Liver (tissue), 9 donors: ENCODE data around the gene SLC24A3. TPM values are rescaled to one million over a fixed set of nuclear protein-coding genes. Genes with fewer than 3 reads are reported as not detected.

Experiments
- DNase-seq: peaks from one replicate; pipeline ENCODE4 v3.0.0-alpha.2; 2017; ENCODE audit warnings: low spot score
- H3K27ac ChIP-seq, 2 donors: one replicate each; pipeline ENCODE4 v1.7.0; 2013; ENCODE audit warnings: inconsistent platforms in 2 of 2, low read length in 2 of 2, control low read depth in 1 of 2, low read depth in 1 of 2, mild to moderate bottlenecking in 1 of 2
- H3K27me3 ChIP-seq, 4 donors: one replicate each; pipeline versions ENCODE4 v1.6.1 to v1.7.0; 2013; ENCODE audit warnings: low read length in 3 of 4, inconsistent platforms in 1 of 4, mild to moderate bottlenecking in 1 of 4, moderate library complexity in 1 of 4; ENCODE audit not compliant: control insufficient read depth in 4 of 4, insufficient read depth in 4 of 4
- H3K36me3 ChIP-seq, 4 donors: one replicate each; pipeline versions ENCODE4 v1.6.1 to v1.7.0; 2013; ENCODE audit warnings: low read length in 3 of 4, mild to moderate bottlenecking in 3 of 4, low read depth in 1 of 4, moderate library complexity in 1 of 4; ENCODE audit not compliant: control insufficient read depth in 4 of 4, insufficient read depth in 3 of 4
- H3K4me1 ChIP-seq, 4 donors: one replicate each; pipeline versions ENCODE4 v1.6.1 to v1.7.0; 2013; ENCODE audit warnings: low read length in 3 of 4, mild to moderate bottlenecking in 3 of 4, moderate library complexity in 1 of 4; ENCODE audit not compliant: control insufficient read depth in 4 of 4, insufficient read depth in 4 of 4
- H3K4me3 ChIP-seq, 3 donors: one replicate each; pipeline versions ENCODE4 v1.6.1 to v1.7.0; 2013; ENCODE audit warnings: low read length in 3 of 3, control low read depth in 1 of 3, low read depth in 1 of 3, mild to moderate bottlenecking in 1 of 3
- H3K9ac ChIP-seq, 2 donors: one replicate each; pipeline ENCODE4 v1.7.0; 2013; ENCODE audit warnings: low read length in 2 of 2, mild to moderate bottlenecking in 2 of 2, moderate library complexity in 2 of 2, control low read depth in 1 of 2, low read depth in 1 of 2
- H3K9me3 ChIP-seq, 4 donors: one replicate each; pipeline versions ENCODE4 v1.6.1 to v1.7.0; 2013; ENCODE audit warnings: low read length in 3 of 4; ENCODE audit not compliant: control insufficient read depth in 4 of 4
- EGR1 ChIP-seq, 2 donors: IDR thresholded peaks; 2 replicates each; pipeline ENCODE4 v1.6.1; 2016 to 2018; ENCODE audit warnings: antibody characterized with exemption in 2 of 2, low read depth in 2 of 2
- FOXA1 ChIP-seq: IDR thresholded peaks from 2 replicates; pipeline ENCODE4 v1.6.1; 2016; ENCODE audit warnings: antibody characterized with exemption
- FOXA2 ChIP-seq: IDR thresholded peaks from 2 replicates; pipeline ENCODE4 v1.6.1; 2016; ENCODE audit warnings: antibody characterized with exemption
- GABPA ChIP-seq, 2 donors: IDR thresholded peaks in 1 of 2; conservative IDR thresholded peaks in 1 of 2; 2 replicates each; pipeline ENCODE4 v1.6.1; 2016; ENCODE audit warnings: antibody characterized with exemption in 2 of 2, mild to moderate bottlenecking in 1 of 2, moderate library complexity in 1 of 2
- HNF4A ChIP-seq, 2 donors: conservative IDR thresholded peaks; 2 replicates each; pipeline ENCODE4 v1.6.1; 2016; ENCODE audit warnings: antibody characterized with exemption in 2 of 2, mild to moderate bottlenecking in 2 of 2
- HNF4G ChIP-seq: IDR thresholded peaks from 2 replicates; pipeline ENCODE4 v1.6.1; 2016; ENCODE audit warnings: antibody characterized with exemption
- NR2F2 ChIP-seq: IDR thresholded peaks from 2 replicates; pipeline ENCODE4 v1.6.1; 2016; ENCODE audit warnings: antibody characterized with exemption
- RAD21 ChIP-seq, 2 donors: IDR thresholded peaks; 2 replicates each; pipeline ENCODE4 v1.6.1; 2016; ENCODE audit warnings: antibody characterized with exemption in 2 of 2, mild to moderate bottlenecking in 2 of 2
- REST ChIP-seq: IDR thresholded peaks from 2 replicates; pipeline ENCODE4 v1.6.1; 2016; ENCODE audit warnings: antibody characterized with exemption, mild to moderate bottlenecking
- RXRA ChIP-seq, 2 donors: IDR thresholded peaks; 2 replicates each; pipeline ENCODE4 v1.6.1; 2017 to 2018; ENCODE audit warnings: antibody characterized with exemption in 2 of 2, mild to moderate bottlenecking in 1 of 2
- WGBS: extraction: QIAGEN DNeasy Blood & Tissue Kit; methylation state at CpG from one replicate; pipeline ENCODE4 v1.1.7; 2013; 5-methylcytosine and 5-hydroxymethylcytosine counted together
- polyA plus RNA-seq, 2 donors: library from polyadenylated mRNA; stranded (reverse) in 1 of 2; unstranded in 1 of 2; fragments of 200-250 nt in 1 of 2; fragments of >200 nt in 1 of 2; fragmentation: Nextera tagmentation in 1 of 2; extraction: Ambion mirVana in 1 of 2; gene quantifications; one replicate each; pipeline versions ENCODE4 v1.2.1 to v1.2.3, GENCODE V29; 2013 to 2015
- total RNA-seq, 2 donors: library from RNA; depleted of rRNA; stranded (reverse); fragments of >200 nt; gene quantifications; one replicate each; pipeline ENCODE4 v1.2.3, GENCODE V29; 2014
- TF ChIP-seq, protein P1 (sequence below): IDR thresholded peaks from 2 replicates; pipeline ENCODE4 v1.6.1; 2016; ENCODE audit warnings: antibody characterized with exemption
- TF ChIP-seq, protein P2 (sequence below): IDR thresholded peaks from 2 replicates; pipeline ENCODE4 v1.6.1; 2016; ENCODE audit warnings: antibody characterized with exemption
- TF ChIP-seq, protein P3 (sequence below): fragments of 150-350 bp; IDR thresholded peaks from 2 replicates; pipeline ENCODE4 v1.5.1; 2017; ENCODE audit warnings: improper control_type of control experiment, low read depth, low read length; ENCODE audit not compliant: missing input control
- TF ChIP-seq, protein P4 (sequence below): IDR thresholded peaks from 2 replicates; pipeline ENCODE4 v1.6.1; 2016; ENCODE audit warnings: antibody characterized with exemption
- donor health status: healthy.
- donor health status: healthy.
- donor health status: healthy.
- donor health status: healthy.
- donor health status: healthy.

SLC24A3 gene
- total and polyA plus RNA-seq, 4 donors, result 0.28 to 1.8 (median 0.46) TPM

DNA sequence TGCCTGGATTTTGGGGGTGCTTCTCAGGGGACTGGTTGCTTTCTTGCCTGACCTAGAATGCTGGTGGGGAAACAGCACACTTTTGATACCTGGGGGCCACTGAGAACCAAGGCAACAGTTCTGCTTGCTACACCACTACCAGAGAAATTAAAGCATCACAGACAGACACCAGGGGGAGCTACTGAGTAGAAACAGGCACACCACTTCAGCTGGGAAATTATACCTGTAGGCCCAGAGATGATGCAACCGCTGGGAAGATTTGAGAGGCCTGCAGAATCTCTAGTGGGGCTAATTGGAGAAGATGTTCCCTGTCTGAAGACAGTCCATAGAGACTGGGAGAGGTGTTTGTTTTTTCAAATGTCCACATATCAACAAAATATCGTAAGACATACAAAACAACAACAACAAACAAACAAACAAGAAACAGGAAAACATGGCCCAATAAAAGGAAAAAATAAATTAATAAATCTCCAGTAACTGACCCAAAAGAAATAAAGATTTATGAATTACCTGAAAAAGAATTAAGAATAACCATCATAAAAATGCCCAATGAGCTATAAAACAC is 416.2 kb downstream of the SLC24A3 start:
- Histone ChIP-seq H3K4me1 (peaks cover 0 to 5% (median 2%) of the 10 kb centered on the region in 4 donors), H3K9ac (no peak overlapping the region), H3K36me3 (no peaks in the 10 kb centered on the region), H3K27me3 (no peaks in the 10 kb centered on the region), H3K27ac (no peak overlapping the region), H3K4me3 (no peak overlapping the region), H3K9me3 (peaks cover 0 to 7% (median 3%) of the 10 kb centered on the region in 4 donors)
- TF ChIP-seq, protein P1, sequence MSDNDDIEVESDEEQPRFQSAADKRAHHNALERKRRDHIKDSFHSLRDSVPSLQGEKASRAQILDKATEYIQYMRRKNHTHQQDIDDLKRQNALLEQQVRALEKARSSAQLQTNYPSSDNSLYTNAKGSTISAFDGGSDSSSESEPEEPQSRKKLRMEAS, result no peak
- TF ChIP-seq REST (no peak), RAD21 (IDR thresholded peaks at IDR 0.05) (peak; percentile 79 to 83), HNF4A (conservative IDR thresholded peaks at IDR 0.05) (no peak), EGR1 (IDR thresholded peaks at IDR 0.05; ENCODE audit: low read depth in 2 of 2) (no peak), NR2F2 (no peak), RXRA (IDR thresholded peaks at IDR 0.05) (no peak), FOXA2 (no peak), GABPA (IDR thresholded peaks at IDR 0.05 in 1 of 2, conservative IDR thresholded peaks at IDR 0.05 in 1 of 2) (no peak), FOXA1 (no peak), HNF4G (no peak)
- TF ChIP-seq, protein P2, sequence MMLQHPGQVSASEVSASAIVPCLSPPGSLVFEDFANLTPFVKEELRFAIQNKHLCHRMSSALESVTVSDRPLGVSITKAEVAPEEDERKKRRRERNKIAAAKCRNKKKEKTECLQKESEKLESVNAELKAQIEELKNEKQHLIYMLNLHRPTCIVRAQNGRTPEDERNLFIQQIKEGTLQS, result peak; percentile 94
- TF ChIP-seq, protein P3, sequence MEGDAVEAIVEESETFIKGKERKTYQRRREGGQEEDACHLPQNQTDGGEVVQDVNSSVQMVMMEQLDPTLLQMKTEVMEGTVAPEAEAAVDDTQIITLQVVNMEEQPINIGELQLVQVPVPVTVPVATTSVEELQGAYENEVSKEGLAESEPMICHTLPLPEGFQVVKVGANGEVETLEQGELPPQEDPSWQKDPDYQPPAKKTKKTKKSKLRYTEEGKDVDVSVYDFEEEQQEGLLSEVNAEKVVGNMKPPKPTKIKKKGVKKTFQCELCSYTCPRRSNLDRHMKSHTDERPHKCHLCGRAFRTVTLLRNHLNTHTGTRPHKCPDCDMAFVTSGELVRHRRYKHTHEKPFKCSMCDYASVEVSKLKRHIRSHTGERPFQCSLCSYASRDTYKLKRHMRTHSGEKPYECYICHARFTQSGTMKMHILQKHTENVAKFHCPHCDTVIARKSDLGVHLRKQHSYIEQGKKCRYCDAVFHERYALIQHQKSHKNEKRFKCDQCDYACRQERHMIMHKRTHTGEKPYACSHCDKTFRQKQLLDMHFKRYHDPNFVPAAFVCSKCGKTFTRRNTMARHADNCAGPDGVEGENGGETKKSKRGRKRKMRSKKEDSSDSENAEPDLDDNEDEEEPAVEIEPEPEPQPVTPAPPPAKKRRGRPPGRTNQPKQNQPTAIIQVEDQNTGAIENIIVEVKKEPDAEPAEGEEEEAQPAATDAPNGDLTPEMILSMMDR, result peak; percentile 71
- WGBS, result 59% methylated on average over 2 of the region's 2 CpGs
- DNase-seq, result peak; percentile 75

DNA sequence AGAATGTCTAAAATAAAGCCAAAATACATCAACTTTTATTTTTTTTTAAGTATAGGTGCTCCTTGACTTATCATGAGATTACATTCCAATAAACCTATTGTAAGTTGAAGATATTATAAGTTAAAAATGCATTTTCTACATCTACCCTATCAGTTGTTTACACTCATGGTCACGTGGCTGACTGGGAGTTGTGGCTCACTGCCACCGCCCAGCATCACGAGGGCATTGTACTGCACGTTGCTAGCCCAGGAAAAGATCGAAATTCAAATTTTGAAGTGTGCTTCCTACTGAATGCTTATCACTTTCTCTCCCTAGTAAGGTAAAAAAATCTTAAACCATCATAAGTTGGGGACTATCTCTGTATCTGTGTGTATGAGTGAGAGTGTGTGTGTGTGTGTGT is 419.0 kb downstream of the SLC24A3 start:
- Histone ChIP-seq H3K4me3 (no peak overlapping the region), H3K36me3 (no peaks in the 10 kb centered on the region), H3K27ac (no peak overlapping the region), H3K9ac (no peak overlapping the region), H3K4me1 (peaks cover 0 to 5% (median 2%) of the 10 kb centered on the region in 4 donors), H3K27me3 (peaks cover 0 to 2% (median 0%) of the 10 kb centered on the region in 4 donors), H3K9me3 (no peaks in the 10 kb centered on the region)
- TF ChIP-seq HNF4G (no peak), FOXA1 (peak; percentile 32), FOXA2 (peak; percentile 75), NR2F2 (no peak), RXRA (IDR thresholded peaks at IDR 0.05) (no peak)
- TF ChIP-seq, protein P4, sequence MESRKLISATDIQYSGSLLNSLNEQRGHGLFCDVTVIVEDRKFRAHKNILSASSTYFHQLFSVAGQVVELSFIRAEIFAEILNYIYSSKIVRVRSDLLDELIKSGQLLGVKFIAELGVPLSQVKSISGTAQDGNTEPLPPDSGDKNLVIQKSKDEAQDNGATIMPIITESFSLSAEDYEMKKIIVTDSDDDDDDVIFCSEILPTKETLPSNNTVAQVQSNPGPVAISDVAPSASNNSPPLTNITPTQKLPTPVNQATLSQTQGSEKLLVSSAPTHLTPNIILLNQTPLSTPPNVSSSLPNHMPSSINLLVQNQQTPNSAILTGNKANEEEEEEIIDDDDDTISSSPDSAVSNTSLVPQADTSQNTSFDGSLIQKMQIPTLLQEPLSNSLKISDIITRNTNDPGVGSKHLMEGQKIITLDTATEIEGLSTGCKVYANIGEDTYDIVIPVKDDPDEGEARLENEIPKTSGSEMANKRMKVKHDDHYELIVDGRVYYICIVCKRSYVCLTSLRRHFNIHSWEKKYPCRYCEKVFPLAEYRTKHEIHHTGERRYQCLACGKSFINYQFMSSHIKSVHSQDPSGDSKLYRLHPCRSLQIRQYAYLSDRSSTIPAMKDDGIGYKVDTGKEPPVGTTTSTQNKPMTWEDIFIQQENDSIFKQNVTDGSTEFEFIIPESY, result no peak
- 24% methylated on average over 5 of the region's 5 CpGs for WGBS
- no peak for DNase-seq
